Transverse colon (tissue), 4 donors: ENCODE data around the gene POC1A.

Experiments used
- EP300 ChIP-seq: sonication (generic); formaldehyde crosslinking; IDR thresholded peaks from one replicate; pipeline ENCODE4 v1.6.1; 2017; ENCODE audit warnings: antibody characterized with exemption, low read depth
- POLR2A ChIP-seq: fragments of 450-650 bp; IDR thresholded peaks from one replicate; pipeline ENCODE4 v1.6.1; 2016; ENCODE audit warnings: antibody characterized with exemption, mild to moderate bottlenecking, moderate library complexity
- POLR2AphosphoS5 ChIP-seq, 3 donors: sonication (generic); formaldehyde crosslinking; IDR thresholded peaks; one replicate each; pipeline ENCODE4 v1.6.1; 2016; ENCODE audit warnings: antibody characterized with exemption in 3 of 3
- TF ChIP-seq, protein P1 (sequence below), 5 experiments: fragments of 200-600 bp in 3 of 5; fragments of 450-650 bp in 2 of 5; sonication (generic) in 3 of 5; IDR thresholded peaks; 1 replicate in 2 of 5; 2 replicates in 3 of 5; pipeline ENCODE4 v1.5.1; 2016 to 2017; ENCODE audit warnings: antibody characterized with exemption in 5 of 5, inconsistent platforms in 3 of 5, mild to moderate bottlenecking in 2 of 5, moderate library complexity in 1 of 5

- TF ChIP-seq, protein P1, sequence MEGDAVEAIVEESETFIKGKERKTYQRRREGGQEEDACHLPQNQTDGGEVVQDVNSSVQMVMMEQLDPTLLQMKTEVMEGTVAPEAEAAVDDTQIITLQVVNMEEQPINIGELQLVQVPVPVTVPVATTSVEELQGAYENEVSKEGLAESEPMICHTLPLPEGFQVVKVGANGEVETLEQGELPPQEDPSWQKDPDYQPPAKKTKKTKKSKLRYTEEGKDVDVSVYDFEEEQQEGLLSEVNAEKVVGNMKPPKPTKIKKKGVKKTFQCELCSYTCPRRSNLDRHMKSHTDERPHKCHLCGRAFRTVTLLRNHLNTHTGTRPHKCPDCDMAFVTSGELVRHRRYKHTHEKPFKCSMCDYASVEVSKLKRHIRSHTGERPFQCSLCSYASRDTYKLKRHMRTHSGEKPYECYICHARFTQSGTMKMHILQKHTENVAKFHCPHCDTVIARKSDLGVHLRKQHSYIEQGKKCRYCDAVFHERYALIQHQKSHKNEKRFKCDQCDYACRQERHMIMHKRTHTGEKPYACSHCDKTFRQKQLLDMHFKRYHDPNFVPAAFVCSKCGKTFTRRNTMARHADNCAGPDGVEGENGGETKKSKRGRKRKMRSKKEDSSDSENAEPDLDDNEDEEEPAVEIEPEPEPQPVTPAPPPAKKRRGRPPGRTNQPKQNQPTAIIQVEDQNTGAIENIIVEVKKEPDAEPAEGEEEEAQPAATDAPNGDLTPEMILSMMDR (IDR thresholded peaks at IDR 0.05): no peak
- TF ChIP-seq POLR2A (no peak), POLR2AphosphoS5 (IDR thresholded peaks at IDR 0.05) (no peak), EP300 (no peak)
Observed at GRCh38 chr3:52171514-52172261, 17.5 kb upstream of the POC1A start.
